HEK293 (cell line): ENCODE data around the gene AQP6.

Source experiments
- CTCF ChIA-PET: fragments of 350-600 bp; formaldehyde crosslinking; extraction: SDS; loops from one replicate; lab custom pipeline; 2021; ENCODE audit warnings: antibody characterized with exemption; lab: Yijun Ruan, JAX
- POLR2A ChIA-PET: fragments of 300-600 bp; formaldehyde crosslinking; extraction: SDS; loops from one replicate; lab custom pipeline; 2020; ENCODE audit warnings: antibody characterized with exemption, inconsistent platforms; lab: Yijun Ruan, JAX
- H3K27ac ChIP-seq: fragments of 200-500 bp; sonication (Bioruptor generic); 2 replicates; pipeline ENCODE4 v1.5.1; 2014; ENCODE audit warnings: low read depth, low read length, control low read depth, inconsistent platforms; ENCODE audit errors: extremely low read depth
- H3K36me3 ChIP-seq, 2 experiments: fragments of 200-500 bp in 1 of 2; sonication (Bioruptor generic) in 1 of 2; 1 replicate in 1 of 2; 2 replicates in 1 of 2; pipeline ENCODE4 v1.5.1; 2014 to 2017; ENCODE audit warnings: inconsistent platforms in 2 of 2, low read length in 2 of 2; ENCODE audit not compliant: control insufficient read depth in 2 of 2, insufficient read depth in 1 of 2
- H3K4me1 ChIP-seq: fragments of 200-500 bp; sonication (Bioruptor generic); 2 replicates; pipeline ENCODE4 v1.5.1; 2014; ENCODE audit warnings: mild to moderate bottlenecking, low read length, inconsistent platforms; ENCODE audit not compliant: control insufficient read depth, insufficient read depth
- H3K4me3 ChIP-seq: 2 replicates; pipeline ENCODE4 v1.5.1; 2011; ENCODE audit warnings: low read depth, mild to moderate bottlenecking, control low read depth, low read length, moderate library complexity
- H3K9me3 ChIP-seq: fragments of 200-500 bp; sonication (Bioruptor generic); 2 replicates; pipeline ENCODE4 v1.5.1; 2014; ENCODE audit warnings: low read depth, low read length, inconsistent platforms; ENCODE audit not compliant: control insufficient read depth, insufficient read depth
- EGR2 ChIP-seq: fragments of 450-650 bp; formaldehyde crosslinking; IDR thresholded peaks from 2 replicates; pipeline ENCODE4 v1.5.1; 2016; ENCODE audit warnings: low read depth, missing biosample characterization, missing genetic modification characterization
- GFI1B ChIP-seq: fragments of 450-650 bp; formaldehyde crosslinking; IDR thresholded peaks from 2 replicates; pipeline ENCODE4 v1.5.1; 2016; ENCODE audit warnings: missing biosample characterization, missing genetic modification characterization
- HOXD13 ChIP-seq: sonication (generic); formaldehyde crosslinking; IDR thresholded peaks from 2 replicates; pipeline ENCODE4 v1.8.0; 2022; ENCODE audit warnings: missing genetic modification reagents, borderline replicate concordance
- TCF7L2 ChIP-seq: IDR thresholded peaks from 2 replicates; pipeline ENCODE4 v1.6.1; 2011; ENCODE audit warnings: low read depth, mild to moderate bottlenecking, inconsistent platforms, low read length, moderate library complexity, borderline replicate concordance
- YY1 ChIP-seq: fragments of 450-650 bp; formaldehyde crosslinking; IDR thresholded peaks from 2 replicates; pipeline ENCODE4 v1.5.1; 2018; ENCODE audit warnings: missing biosample characterization, missing genetic modification characterization
- ZFP3 ChIP-seq: fragments of 450-650 bp; formaldehyde crosslinking; IDR thresholded peaks from 2 replicates; pipeline ENCODE4 v1.5.1; 2016; ENCODE audit warnings: low read depth, missing biosample characterization, missing genetic modification characterization
- ZIC2 ChIP-seq: fragments of 450-650 bp; formaldehyde crosslinking; IDR thresholded peaks from 2 replicates; pipeline ENCODE4 v1.5.1; 2016; ENCODE audit warnings: missing biosample characterization, missing genetic modification characterization
- ZNF138 ChIP-seq: fragments of 450-650 bp; formaldehyde crosslinking; IDR thresholded peaks from 2 replicates; pipeline ENCODE4 v1.5.1; 2016; ENCODE audit warnings: missing biosample characterization, missing genetic modification characterization, borderline replicate concordance
- ZNF157 ChIP-seq: fragments of 450-650 bp; formaldehyde crosslinking; IDR thresholded peaks from 2 replicates; pipeline ENCODE4 v1.5.1; 2016; ENCODE audit warnings: missing biosample characterization, missing genetic modification characterization
- ZNF2 ChIP-seq: fragments of 450-650 bp; formaldehyde crosslinking; IDR thresholded peaks from 2 replicates; pipeline ENCODE4 v1.5.1; 2016; ENCODE audit warnings: missing biosample characterization, missing genetic modification characterization
- ZNF214 ChIP-seq: fragments of 450-650 bp; formaldehyde crosslinking; IDR thresholded peaks from 2 replicates; pipeline ENCODE4 v1.5.1; 2017; ENCODE audit warnings: missing biosample characterization, mild to moderate bottlenecking, missing genetic modification characterization, borderline replicate concordance
- ZNF354C ChIP-seq: fragments of 450-650 bp; formaldehyde crosslinking; IDR thresholded peaks from 2 replicates; pipeline ENCODE4 v1.5.1; 2016; ENCODE audit warnings: missing biosample characterization, missing genetic modification characterization, low read depth, borderline replicate concordance
- ZNF394 ChIP-seq: fragments of 450-650 bp; formaldehyde crosslinking; IDR thresholded peaks from 2 replicates; pipeline ENCODE4 v1.5.1; 2016; ENCODE audit warnings: missing biosample characterization, missing genetic modification characterization, mild to moderate bottlenecking, moderate library complexity, borderline replicate concordance
- ZNF48 ChIP-seq: fragments of 450-650 bp; formaldehyde crosslinking; IDR thresholded peaks from 2 replicates; pipeline ENCODE4 v1.5.1; 2016; ENCODE audit warnings: missing biosample characterization, missing genetic modification characterization
- ZNF514 ChIP-seq: fragments of 450-650 bp; formaldehyde crosslinking; IDR thresholded peaks from 2 replicates; pipeline ENCODE4 v1.5.1; 2016; ENCODE audit warnings: missing biosample characterization, missing genetic modification characterization
- ZNF626 ChIP-seq: fragments of 450-650 bp; sonication (Bioruptor Pico); formaldehyde crosslinking; IDR thresholded peaks from 2 replicates; pipeline ENCODE4 v1.5.1; 2018; ENCODE audit warnings: missing biosample characterization, missing genetic modification characterization, inconsistent platforms
- ZNF664 ChIP-seq: fragments of 450-650 bp; formaldehyde crosslinking; IDR thresholded peaks from 2 replicates; pipeline ENCODE4 v1.5.1; 2016; ENCODE audit warnings: missing biosample characterization, missing genetic modification characterization
- ZNF785 ChIP-seq: fragments of 450-650 bp; formaldehyde crosslinking; IDR thresholded peaks from 2 replicates; pipeline ENCODE4 v1.5.1; 2016; ENCODE audit warnings: missing biosample characterization, missing genetic modification characterization
- TF ChIP-seq, protein P1 (sequence below): fragments of 450-650 bp; formaldehyde crosslinking; IDR thresholded peaks from 2 replicates; pipeline ENCODE4 v1.5.1; 2016; ENCODE audit warnings: missing biosample characterization, missing genetic modification characterization
- TF ChIP-seq, protein P2 (sequence below): fragments of 450-650 bp; formaldehyde crosslinking; IDR thresholded peaks from 2 replicates; pipeline ENCODE4 v1.5.1; 2017; ENCODE audit warnings: missing biosample characterization, missing genetic modification characterization

The AQP6 gene

DNA sequence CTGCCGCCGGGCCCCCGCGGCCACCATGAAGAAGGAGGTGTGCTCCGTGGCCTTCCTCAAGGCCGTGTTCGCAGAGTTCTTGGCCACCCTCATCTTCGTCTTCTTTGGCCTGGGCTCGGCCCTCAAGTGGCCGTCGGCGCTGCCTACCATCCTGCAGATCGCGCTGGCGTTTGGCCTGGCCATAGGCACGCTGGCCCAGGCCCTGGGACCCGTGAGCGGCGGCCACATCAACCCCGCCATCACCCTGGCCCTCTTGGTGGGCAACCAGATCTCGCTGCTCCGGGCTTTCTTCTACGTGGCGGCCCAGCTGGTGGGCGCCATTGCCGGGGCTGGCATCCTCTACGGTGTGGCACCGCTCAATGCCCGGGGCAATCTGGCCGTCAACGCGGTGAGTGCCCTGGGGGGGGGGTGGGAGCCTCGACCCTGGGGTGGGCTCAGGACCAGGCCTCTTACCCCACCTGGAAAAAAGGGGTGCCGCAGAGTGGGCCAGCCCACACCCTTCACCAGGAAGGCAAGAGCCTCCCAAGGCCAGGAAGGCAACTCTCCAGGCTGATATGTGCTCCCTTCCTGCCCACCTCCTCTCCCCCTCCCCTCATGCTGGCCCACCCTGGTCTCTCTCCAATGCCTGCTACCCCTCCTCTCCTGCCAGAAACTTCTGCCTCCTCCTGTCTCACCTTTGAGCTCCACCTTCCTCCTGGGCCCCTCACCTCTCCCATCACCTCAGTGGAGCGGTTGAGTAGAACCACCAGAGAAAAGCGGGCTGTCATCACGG lies 10.6 kb upstream of the AQP6 start:
- Histone ChIP-seq H3K9me3 (no peaks in the 10 kb centered on the region), H3K27ac (no peak overlapping the region), H3K36me3 (no peaks in the 10 kb centered on the region), H3K4me3 (no peak overlapping the region), H3K4me1 (0 out of 2 replicates have a peak, but pooled peaks cover 5% of the 10 kb centered on the region)
- no peak for TF ChIP-seq ZFP3 (tag by site-specific recombination)
- TF ChIP-seq, protein P1, sequence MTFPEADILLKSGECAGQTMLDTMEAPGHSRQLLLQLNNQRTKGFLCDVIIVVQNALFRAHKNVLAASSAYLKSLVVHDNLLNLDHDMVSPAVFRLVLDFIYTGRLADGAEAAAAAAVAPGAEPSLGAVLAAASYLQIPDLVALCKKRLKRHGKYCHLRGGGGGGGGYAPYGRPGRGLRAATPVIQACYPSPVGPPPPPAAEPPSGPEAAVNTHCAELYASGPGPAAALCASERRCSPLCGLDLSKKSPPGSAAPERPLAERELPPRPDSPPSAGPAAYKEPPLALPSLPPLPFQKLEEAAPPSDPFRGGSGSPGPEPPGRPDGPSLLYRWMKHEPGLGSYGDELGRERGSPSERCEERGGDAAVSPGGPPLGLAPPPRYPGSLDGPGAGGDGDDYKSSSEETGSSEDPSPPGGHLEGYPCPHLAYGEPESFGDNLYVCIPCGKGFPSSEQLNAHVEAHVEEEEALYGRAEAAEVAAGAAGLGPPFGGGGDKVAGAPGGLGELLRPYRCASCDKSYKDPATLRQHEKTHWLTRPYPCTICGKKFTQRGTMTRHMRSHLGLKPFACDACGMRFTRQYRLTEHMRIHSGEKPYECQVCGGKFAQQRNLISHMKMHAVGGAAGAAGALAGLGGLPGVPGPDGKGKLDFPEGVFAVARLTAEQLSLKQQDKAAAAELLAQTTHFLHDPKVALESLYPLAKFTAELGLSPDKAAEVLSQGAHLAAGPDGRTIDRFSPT (tag by site-specific recombination) = 0 out of 2 replicates have a peak, but pooled peaks have one; percentile 31
- ChIA-PET CTCF (interaction anchor here (0.5 to 6.0 kb wide), 3 partner anchors 10 to 108 kb away, joined by 5 to 50 read pairs (median 7); no protein-coding TSS in a partner anchor), POLR2A (interaction anchor here (0.9 kb wide), 1 partner anchor 150 kb away, joined by 6 read pairs; the partner anchor contains the start of gene COX14)

DNA sequence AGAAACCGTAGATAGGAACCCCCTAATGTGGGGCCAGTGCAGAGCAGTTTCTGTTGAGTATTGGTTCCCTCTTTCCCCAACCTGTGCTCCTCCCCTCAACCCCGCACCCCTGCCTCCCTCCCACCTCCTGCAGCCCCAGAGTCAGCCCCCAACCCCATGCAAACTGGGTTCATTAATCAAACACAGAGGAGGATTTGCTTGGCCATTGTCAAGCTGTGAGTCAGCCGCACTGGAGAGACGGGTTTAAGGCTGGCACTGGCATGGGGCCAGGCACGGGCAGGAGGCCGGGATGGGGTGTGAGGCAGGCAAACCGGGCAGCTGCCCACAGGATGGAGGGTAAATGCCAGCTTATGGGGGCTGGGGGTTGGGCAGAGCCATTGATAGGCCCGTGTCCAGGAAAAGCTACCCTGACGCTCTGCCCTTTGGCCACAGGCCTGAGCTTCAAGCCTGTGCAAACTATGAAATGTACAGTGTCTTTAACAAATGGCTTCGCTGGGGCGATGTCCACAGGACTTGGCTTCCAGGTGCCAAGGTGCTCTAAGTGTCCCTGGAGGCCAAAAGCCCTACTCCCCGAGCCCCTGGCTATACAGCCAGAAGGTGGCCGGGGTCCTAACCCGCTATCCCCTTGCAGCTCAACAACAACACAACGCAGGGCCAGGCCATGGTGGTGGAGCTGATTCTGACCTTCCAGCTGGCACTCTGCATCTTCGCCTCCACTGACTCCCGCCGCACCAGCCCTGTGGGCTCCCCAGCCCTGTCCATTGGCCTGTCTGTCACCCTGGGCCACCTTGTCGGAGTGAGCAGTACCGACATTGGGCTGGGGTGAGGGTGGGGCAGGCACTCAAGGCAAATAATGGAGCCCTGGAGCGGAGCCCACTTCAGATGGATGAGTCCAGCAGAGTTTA lies 9.6 kb upstream of the AQP6 start:
- Histone ChIP-seq H3K9me3 (no peaks in the 10 kb centered on the region), H3K27ac (no peak overlapping the region), H3K4me1 (0 out of 2 replicates have a peak, but pooled peaks cover 5% of the 10 kb centered on the region), H3K4me3 (no peak overlapping the region), H3K36me3 (no peaks in the 10 kb centered on the region)
- CTCF ChIA-PET = interaction anchor here (0.5 to 7.1 kb wide), 4 partner anchors 9 to 95 kb away, joined by 5 to 99 read pairs (median 28); no protein-coding TSS in a partner anchor
- POLR2A ChIA-PET = interaction anchor here (0.5 to 0.9 kb wide), 2 partner anchors 24 to 149 kb away, joined by 4 to 6 read pairs; partner anchors contain the start of gene COX14
- TF ChIP-seq ZNF394 (tag by site-specific recombination) (no peak), TCF7L2 (no peak), ZNF157 (tag by site-specific recombination) (no peak), GFI1B (tag by site-specific recombination) (no peak), HOXD13 (no peak), ZIC2 (tag by site-specific recombination) (peak; percentile 26; the same call in 1 of the 2 replicates)
- TF ChIP-seq, protein P1 (tag by site-specific recombination) = peak; percentile 47; the same call in 1 of the 2 replicates

DNA sequence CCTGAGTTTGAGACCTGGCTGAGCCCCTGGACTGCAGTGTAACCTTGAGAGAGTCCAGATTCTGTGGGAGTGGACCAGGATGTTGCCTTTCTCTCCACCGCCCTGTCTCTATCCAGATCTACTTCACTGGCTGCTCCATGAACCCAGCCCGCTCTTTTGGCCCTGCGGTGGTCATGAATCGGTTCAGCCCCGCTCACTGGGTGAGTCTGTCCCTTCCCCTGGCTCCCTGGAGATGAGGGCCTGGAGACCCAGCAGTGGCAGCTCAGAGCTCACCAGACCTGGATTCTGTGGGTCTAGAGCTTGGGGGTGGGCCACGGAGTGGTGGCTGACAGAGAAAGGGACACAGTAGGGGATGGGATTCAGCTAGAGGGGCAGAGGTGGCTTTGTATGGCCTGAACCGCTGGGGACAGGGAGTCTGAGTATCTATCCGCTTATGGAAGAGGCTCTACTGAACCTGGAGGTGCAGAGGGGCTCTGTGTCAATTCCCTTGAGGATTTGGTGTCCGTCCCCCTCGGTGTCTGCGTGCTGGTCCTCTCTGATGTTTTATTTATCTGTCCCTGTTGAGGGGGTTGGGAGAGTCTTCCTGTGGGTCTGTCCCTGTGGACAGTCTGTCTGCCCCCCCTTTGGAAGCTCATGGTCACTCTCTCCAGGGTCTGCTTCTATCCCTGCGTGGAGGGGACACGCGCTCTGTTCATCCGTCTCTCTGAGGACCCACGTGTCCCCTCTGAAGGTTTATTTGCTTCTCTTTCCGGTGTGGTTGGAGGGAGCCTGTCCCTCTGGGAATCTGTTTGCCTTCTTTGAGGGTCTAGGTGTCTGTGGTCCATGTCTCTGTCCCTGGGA lies 8.6 kb upstream of the AQP6 start:
- no peaks in the 10 kb centered on the region for H3K36me3 ChIP-seq
- H3K9me3 ChIP-seq = no peaks in the 10 kb centered on the region
- 0 out of 2 replicates have a peak, but pooled peaks cover 5% of the 10 kb centered on the region for H3K4me1 ChIP-seq
- no peak overlapping the region for H3K4me3 ChIP-seq
- H3K27ac ChIP-seq = no peak overlapping the region
- ChIA-PET CTCF (interaction anchor here (0.6 to 7.1 kb wide), 6 partner anchors 18 to 106 kb away, joined by 3 to 99 read pairs (median 52); no protein-coding TSS in a partner anchor), POLR2A (no interaction called here)
- TF ChIP-seq ZNF214 (tag by site-specific recombination) = no peak
- TF ChIP-seq, protein P2, sequence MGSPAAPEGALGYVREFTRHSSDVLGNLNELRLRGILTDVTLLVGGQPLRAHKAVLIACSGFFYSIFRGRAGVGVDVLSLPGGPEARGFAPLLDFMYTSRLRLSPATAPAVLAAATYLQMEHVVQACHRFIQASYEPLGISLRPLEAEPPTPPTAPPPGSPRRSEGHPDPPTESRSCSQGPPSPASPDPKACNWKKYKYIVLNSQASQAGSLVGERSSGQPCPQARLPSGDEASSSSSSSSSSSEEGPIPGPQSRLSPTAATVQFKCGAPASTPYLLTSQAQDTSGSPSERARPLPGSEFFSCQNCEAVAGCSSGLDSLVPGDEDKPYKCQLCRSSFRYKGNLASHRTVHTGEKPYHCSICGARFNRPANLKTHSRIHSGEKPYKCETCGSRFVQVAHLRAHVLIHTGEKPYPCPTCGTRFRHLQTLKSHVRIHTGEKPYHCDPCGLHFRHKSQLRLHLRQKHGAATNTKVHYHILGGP (tag by site-specific recombination) = no peak
- no peak for TF ChIP-seq ZNF514 (tag by site-specific recombination)
- TF ChIP-seq EGR2 (tag by site-specific recombination) = no peak
- TF ChIP-seq ZNF626 (tag by site-specific recombination) = no peak
- TF ChIP-seq ZNF785 = no peak
- no peak for TF ChIP-seq ZNF48 (tag by site-specific recombination)
- TF ChIP-seq YY1 (tag by site-specific recombination) = no peak
- no peak for TF ChIP-seq ZNF664 (tag by site-specific recombination)
- TF ChIP-seq ZNF138 (tag by site-specific recombination) = no peak
- TF ChIP-seq ZNF2 = no peak
- TF ChIP-seq ZNF354C (tag by site-specific recombination) = no peak
